Stomach smooth muscle (tissue), 2 donors: Measurements from ENCODE around the gene HDAC4.

ENCODE experiments used
- H3K27ac ChIP-seq: one replicate; pipeline ENCODE4 v1.7.0; 2013; ENCODE audit warnings: mild to moderate bottlenecking, low read length, inconsistent platforms
- H3K27me3 ChIP-seq, 2 donors: one replicate each; pipeline ENCODE4 v1.7.0; 2013; ENCODE audit warnings: low read length in 2 of 2; ENCODE audit not compliant: insufficient read depth in 2 of 2, control insufficient read depth in 1 of 2
- H3K36me3 ChIP-seq, 2 donors: one replicate each; pipeline ENCODE4 v1.7.0; 2013; ENCODE audit warnings: low read length in 2 of 2; ENCODE audit not compliant: control insufficient read depth in 2 of 2, insufficient read depth in 2 of 2
- H3K4me1 ChIP-seq: one replicate; pipeline ENCODE4 v1.7.0; 2013; ENCODE audit warnings: low read length; ENCODE audit not compliant: control insufficient read depth, insufficient read depth
- H3K4me3 ChIP-seq, 2 donors: one replicate each; pipeline ENCODE4 v1.7.0; 2013; ENCODE audit warnings: low read length in 2 of 2
- H3K9ac ChIP-seq, 2 donors: one replicate each; pipeline ENCODE4 v1.7.0; 2013; ENCODE audit warnings: low read length in 2 of 2, mild to moderate bottlenecking in 1 of 2
- H3K9me3 ChIP-seq, 2 donors: one replicate each; pipeline ENCODE4 v1.7.0; 2013; ENCODE audit warnings: low read length in 2 of 2; ENCODE audit not compliant: control insufficient read depth in 2 of 2
- donor health status: healthy.
- donor health status: Pancreatic carcinoma.

The HDAC4 gene

DNA sequence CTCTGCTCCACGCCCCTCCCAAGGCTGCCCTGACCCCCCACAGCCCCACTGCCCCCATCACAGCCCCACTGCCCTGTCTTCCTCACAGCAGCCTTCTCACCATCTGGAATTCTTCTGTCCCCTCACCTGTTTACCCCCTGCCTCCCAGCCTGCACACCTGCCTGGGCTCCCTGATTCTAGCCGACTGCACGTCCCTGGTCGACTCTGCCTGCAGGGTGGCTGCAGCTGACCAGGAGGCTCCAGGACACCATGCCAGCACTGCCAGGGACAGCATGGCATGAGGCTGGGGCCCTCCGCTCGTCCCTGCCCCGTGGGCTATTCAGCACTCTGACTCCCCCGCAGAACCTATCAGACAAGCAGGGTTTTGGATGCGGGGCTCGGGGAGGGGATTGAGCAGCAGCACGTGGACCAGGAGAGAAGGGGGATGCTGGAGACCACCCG lies 254.1 kb downstream of the HDAC4 start:
- H3K4me1 ChIP-seq, result peaks cover 16% of the 10 kb centered on the region
- H3K9me3 ChIP-seq, result no peaks in the 10 kb centered on the region
- H3K27me3 ChIP-seq, result no peaks in the 10 kb centered on the region
- no peak overlapping the region for H3K4me3 ChIP-seq
- H3K36me3 ChIP-seq, result peaks cover 55 to 67% of the 10 kb centered on the region in 2 donors
- H3K9ac ChIP-seq, result no peak overlapping the region
- no peak overlapping the region for H3K27ac ChIP-seq

GRCh38 chr2:239146011-239146641 lies 254.7 kb downstream of the HDAC4 start:
- no peak overlapping the region for H3K27ac ChIP-seq
- H3K4me1 ChIP-seq, result peaks cover 11% of the 10 kb centered on the region
- H3K4me3 ChIP-seq, result no peak overlapping the region
- no peak overlapping the region for H3K9ac ChIP-seq
- H3K36me3 ChIP-seq, result peaks cover 50 to 63% of the 10 kb centered on the region in 2 donors
- no peaks in the 10 kb centered on the region for H3K9me3 ChIP-seq
- H3K27me3 ChIP-seq, result no peaks in the 10 kb centered on the region

- peaks cover 12% of the 10 kb centered on the region for H3K4me1 ChIP-seq
- H3K9me3 ChIP-seq, result no peaks in the 10 kb centered on the region
- H3K36me3 ChIP-seq, result peaks cover 48 to 60% of the 10 kb centered on the region in 2 donors
- no peaks in the 10 kb centered on the region for H3K27me3 ChIP-seq
- H3K27ac ChIP-seq, result no peak overlapping the region
- no peak overlapping the region for H3K9ac ChIP-seq
- H3K4me3 ChIP-seq, result no peak overlapping the region
Measured at GRCh38 chr2:239145601-239146000, 255.2 kb downstream of the HDAC4 start.

DNA sequence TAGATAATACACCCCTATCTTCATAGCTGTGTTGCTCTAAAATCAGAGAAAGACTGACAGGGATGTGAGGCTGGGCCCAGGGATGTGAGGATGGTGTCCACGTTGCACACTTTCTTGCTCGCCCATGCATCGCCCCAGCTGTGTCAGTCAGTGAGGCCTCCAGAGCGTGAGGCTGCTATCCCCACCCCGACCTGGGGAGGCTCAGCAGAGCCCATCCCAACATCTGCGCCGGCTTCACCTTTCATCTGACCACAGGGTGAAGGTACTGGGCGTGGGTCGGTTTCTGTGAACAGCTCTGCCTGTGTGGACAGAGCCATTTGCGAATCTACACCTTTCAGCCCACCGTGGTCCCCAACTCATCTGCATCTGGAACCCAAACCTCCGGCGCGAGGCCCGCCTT lies 255.7 kb downstream of the HDAC4 start:
- no peaks in the 10 kb centered on the region for H3K27me3 ChIP-seq
- H3K4me1 ChIP-seq, result peaks cover 13% of the 10 kb centered on the region
- no peak overlapping the region for H3K9ac ChIP-seq
- no peaks in the 10 kb centered on the region for H3K9me3 ChIP-seq
- H3K27ac ChIP-seq, result no peak overlapping the region
- no peak overlapping the region for H3K4me3 ChIP-seq
- peaks cover 53 to 62% of the 10 kb centered on the region in 2 donors for H3K36me3 ChIP-seq

DNA sequence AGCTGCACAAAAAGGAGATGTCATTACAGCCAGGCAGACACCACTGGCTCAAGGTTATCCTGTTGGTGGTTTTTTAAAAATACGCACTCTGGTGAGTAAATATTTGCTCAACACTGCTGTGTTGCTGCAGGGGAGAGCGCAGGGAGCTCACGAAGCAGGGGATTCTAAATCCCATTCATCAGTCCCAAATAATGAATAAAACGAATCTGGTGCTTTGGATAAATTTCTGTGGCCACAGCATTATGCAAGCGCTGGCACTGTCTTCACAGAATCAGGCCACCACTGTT lies 256.2 kb downstream of the HDAC4 start:
- H3K27ac ChIP-seq, result no peak overlapping the region
- no peak overlapping the region for H3K9ac ChIP-seq
- H3K4me1 ChIP-seq, result peaks cover 13% of the 10 kb centered on the region
- H3K36me3 ChIP-seq, result peaks cover 54 to 63% of the 10 kb centered on the region in 2 donors
- H3K4me3 ChIP-seq, result no peak overlapping the region
- no peaks in the 10 kb centered on the region for H3K9me3 ChIP-seq
- no peaks in the 10 kb centered on the region for H3K27me3 ChIP-seq

DNA sequence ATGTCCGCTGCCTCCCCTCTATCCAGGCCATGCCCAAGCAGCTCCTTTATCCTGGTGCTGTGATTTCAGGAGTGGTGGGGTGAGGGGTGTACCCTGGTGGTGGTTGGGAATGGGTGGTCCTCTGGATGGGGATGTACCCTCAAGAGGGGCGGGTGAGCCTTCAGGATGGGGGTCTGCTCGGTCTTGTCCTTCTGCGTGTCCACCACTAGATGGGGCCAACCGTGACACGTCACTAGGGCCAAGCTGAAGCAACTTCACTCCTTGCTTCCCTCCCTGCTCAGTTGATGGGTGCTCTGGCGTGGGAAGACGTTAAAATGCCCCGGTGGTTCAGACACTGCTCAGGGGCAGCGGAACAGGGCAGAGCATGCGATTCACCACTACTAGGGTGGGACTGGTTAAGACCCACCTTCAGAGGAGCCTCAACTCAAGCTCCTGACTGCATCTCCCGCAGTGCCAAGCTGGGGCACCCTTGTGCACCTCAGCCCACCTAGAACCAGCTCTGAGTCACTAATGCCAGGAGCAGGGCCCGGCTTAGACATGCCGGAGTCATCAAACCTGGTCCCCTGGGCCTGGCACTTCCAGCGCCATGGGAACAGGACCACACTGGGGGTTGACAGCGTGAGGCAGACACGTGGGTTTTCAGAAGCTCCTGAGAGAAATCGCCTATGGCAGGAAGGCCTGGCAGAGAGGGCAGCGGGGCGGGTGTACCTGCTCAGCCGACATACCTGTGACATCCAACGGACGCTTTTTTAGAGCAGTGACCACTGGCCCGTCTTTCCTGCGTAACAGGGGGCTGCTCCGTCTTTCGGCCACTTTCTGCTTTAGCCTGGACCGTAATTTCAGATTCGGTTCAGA lies 256.7 kb downstream of the HDAC4 start:
- Histone ChIP-seq H3K4me1 (peaks cover 18% of the 10 kb centered on the region), H3K36me3 (peaks cover 59 to 66% of the 10 kb centered on the region in 2 donors), H3K9me3 (no peaks in the 10 kb centered on the region), H3K4me3 (no peak overlapping the region), H3K27ac (no peak overlapping the region), H3K9ac (peak overlapping the region in 1 of 2 donors; percentile 21), H3K27me3 (no peaks in the 10 kb centered on the region)

- no peaks in the 10 kb centered on the region for H3K27me3 ChIP-seq
- H3K4me3 ChIP-seq, result no peak overlapping the region
- no peak overlapping the region for H3K27ac ChIP-seq
- H3K9me3 ChIP-seq, result no peaks in the 10 kb centered on the region
- peaks cover 24% of the 10 kb centered on the region for H3K4me1 ChIP-seq
- H3K36me3 ChIP-seq, result peaks cover 56 to 64% of the 10 kb centered on the region in 2 donors
- no peak overlapping the region for H3K9ac ChIP-seq
Measured at GRCh38 chr2:239142806-239143205, 258.0 kb downstream of the HDAC4 start.

DNA sequence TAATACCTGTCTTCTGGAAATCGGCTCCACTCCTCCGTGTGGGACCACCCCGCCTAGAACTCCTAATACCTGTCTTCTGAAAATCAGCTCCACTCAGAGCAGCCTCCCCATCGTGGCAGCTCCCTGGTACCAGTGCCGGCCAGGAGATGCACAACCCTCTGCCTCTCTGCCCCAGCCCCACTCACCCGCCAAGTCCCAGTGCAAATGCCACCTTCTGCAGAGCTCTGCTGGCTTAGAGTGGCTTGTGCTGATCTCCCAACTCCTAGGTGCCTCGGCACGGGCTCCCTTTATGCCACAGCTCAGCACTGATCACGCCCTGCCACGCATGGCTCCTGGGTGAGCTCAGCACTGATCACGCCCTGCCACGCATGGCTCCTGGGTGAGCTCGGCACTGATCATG lies 258.5 kb downstream of the HDAC4 start:
- H3K27ac ChIP-seq, result no peak overlapping the region
- no peak overlapping the region for H3K4me3 ChIP-seq
- H3K36me3 ChIP-seq, result peaks cover 52 to 61% of the 10 kb centered on the region in 2 donors
- no peaks in the 10 kb centered on the region for H3K9me3 ChIP-seq
- no peaks in the 10 kb centered on the region for H3K27me3 ChIP-seq
- H3K9ac ChIP-seq, result no peak overlapping the region
- peaks cover 24% of the 10 kb centered on the region for H3K4me1 ChIP-seq

DNA sequence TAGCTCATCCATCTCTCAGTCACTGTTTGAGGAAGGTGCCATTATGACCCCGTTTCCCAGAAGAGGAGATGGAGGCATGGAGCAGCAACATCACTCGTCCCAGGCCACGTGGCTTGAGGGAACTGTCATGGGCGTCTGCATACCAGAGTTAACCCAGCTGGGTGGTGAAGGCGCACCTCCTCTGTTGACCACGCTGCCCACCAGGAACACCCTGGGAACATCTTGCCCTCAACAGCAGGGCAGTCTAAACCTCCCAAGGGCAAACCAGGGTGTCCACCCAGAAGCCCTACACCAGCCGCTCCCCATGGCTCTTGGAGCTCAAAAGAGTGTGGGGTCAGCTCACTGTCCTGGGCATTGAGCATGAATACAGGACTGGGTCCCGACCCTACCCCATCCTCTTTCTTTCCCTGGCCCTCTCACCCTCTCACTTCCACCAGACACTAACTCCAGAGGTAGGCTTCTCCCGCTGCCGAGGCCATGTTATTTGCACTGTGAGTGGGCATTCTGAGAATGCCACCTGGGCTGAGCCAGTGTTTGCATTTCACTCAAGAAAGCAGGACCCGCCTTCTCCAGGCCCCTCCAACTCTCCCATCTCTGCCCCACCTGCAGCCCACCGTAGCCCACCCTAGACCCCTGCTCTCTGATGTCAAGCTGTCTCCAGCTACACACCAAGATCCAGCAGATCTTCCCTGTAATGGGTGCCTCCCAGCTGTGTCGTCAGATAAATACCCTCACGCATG lies 259.6 kb downstream of the HDAC4 start:
- Histone ChIP-seq H3K9ac (no peak overlapping the region), H3K36me3 (peaks cover 55 to 60% of the 10 kb centered on the region in 2 donors), H3K9me3 (no peaks in the 10 kb centered on the region), H3K4me1 (peaks cover 25% of the 10 kb centered on the region), H3K27me3 (no peaks in the 10 kb centered on the region), H3K4me3 (no peak overlapping the region), H3K27ac (peak overlapping the region; percentile 11)

DNA sequence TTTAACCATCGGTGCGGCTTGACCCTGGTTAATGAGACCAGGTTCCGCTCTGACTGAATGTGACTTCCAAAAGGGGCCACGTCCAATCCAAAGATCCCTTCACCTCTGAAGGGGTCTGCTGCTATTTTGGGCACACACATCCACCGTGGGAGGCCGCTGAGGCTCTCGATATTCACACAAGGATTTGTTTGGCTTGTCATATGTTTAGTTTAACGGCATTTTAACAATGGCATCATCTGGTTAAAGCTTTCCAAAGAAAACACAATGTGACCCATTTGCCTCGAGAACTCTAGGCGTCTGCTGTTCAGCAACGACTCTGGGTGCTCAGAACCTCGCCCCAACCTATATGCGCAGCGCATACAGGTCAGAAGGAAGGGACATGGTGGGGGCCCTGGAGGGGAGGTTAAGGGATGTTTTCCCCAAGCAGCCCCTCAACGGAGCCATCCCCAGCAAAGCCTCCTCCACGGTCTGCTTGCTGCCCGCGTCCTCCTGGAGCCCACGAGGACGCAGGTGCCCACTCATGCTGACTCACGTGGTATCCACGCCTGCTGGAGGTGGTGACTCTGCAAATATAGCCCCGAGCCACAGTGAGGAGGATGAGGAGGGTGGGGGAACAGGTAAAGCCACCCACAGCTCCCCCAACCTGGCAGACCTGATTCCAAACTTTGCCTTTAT lies 260.3 kb downstream of the HDAC4 start:
- Histone ChIP-seq H3K36me3 (peaks cover 57 to 61% of the 10 kb centered on the region in 2 donors), H3K27me3 (no peaks in the 10 kb centered on the region), H3K27ac (peak overlapping the region; percentile 11), H3K9ac (no peak overlapping the region), H3K9me3 (no peaks in the 10 kb centered on the region), H3K4me1 (peaks cover 25% of the 10 kb centered on the region), H3K4me3 (no peak overlapping the region)
